Measurements from ENCODE around the gene SLC12A5. TPM values are rescaled to one million over a fixed set of nuclear protein-coding genes. Genes with fewer than 3 reads are reported as not detected.

Gene SLC12A5
- total and polyA plus RNA-seq, 2 donors (not counting 1 experiment from before 2014, with no cell fraction given): 0.32 TPM; not detected in 1

DNA sequence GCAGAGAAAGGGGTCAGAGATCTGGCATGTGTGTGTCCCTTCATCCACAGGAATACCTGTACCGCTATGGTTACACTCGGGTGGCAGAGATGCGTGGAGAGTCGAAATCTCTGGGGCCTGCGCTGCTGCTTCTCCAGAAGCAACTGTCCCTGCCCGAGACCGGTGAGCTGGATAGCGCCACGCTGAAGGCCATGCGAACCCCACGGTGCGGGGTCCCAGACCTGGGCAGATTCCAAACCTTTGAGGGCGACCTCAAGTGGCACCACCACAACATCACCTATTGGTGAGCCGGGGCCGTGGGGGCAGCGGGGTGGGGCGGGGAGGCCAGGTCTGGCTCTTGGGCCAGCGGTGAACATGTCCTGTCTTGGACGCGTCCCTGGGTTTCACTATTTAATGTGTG, 19.2 kb upstream of the SLC12A5 start:
- H3K27ac ChIP-seq (ENCODE audit: low read length in 2 of 2): no peak overlapping the region
- H3K79me2 ChIP-seq (ENCODE audit: control insufficient read depth, insufficient read depth, low read length): no peaks in the 10 kb centered on the region
- H3K9me3 Mint-ChIP-seq (ENCODE audit: insufficient read depth): no peaks in the 10 kb centered on the region
- DNase-seq: peak; percentile 33
- TF ChIP-seq EZH2 (IDR thresholded peaks at IDR 0.05; ENCODE audit: borderline replicate concordance, insufficient read depth, low read depth, low read length, poor library complexity, severe bottlenecking) (no peak), CTCF (IDR thresholded peaks at IDR 0.05) (no peak)
- peak overlapping the region; percentile 39 for H3K27ac Mint-ChIP-seq
- WGBS (ENCODE audit: insufficient coverage): 42% methylated on average over 18 of the region's 20 CpGs
- intact Hi-C loops (cut with micrococcal nuclease): no loop called here
- peak overlapping the region; percentile 68 for H3K4me2 ChIP-seq (replicated peaks; ENCODE audit: low read depth, low read length, poor library complexity, severe bottlenecking)
- peaks cover 0 to 40% (median 0%) of the 10 kb centered on the region in 3 donors for H3K9me3 ChIP-seq (ENCODE audit: control extremely low read depth in 1 of 3, control insufficient read depth in 2 of 3, insufficient read depth in 1 of 3, low read length in 2 of 3)
- CTCF ChIA-PET: no interaction called here
- H3K4me1 Mint-ChIP-seq: peaks cover 78% of the 10 kb centered on the region
- no peaks in the 10 kb centered on the region for H3K36me3 ChIP-seq (replicated peaks in 1 of 2; ENCODE audit: control extremely low read depth in 1 of 2, control insufficient read depth in 1 of 2, extremely low read depth in 1 of 2, insufficient read depth in 2 of 2, low read length in 1 of 2)
- peaks cover 88 to 90% of the 10 kb centered on the region in 2 donors for H3K4me1 ChIP-seq (ENCODE audit: control insufficient read depth in 2 of 2, insufficient read depth in 2 of 2, low read length in 2 of 2)
- H3K4me3 Mint-ChIP-seq: peak overlapping the region; percentile 55
- H3K4me3 ChIP-seq (ENCODE audit: control extremely low read depth in 1 of 5, extremely low read depth in 1 of 5, insufficient read depth in 1 of 5, low read depth in 2 of 5, low read length in 4 of 5): peak overlapping the region in 3 of 5 experiments; percentile 8 to 32 (median 30)
- POLR2A ChIA-PET: no interaction called here
- no peak overlapping the region for H3K9ac ChIP-seq (ENCODE audit: low read length)
- ATAC-seq (ENCODE audit: low read depth): no peak
- peaks cover 0 to 59% (median 31%) of the 10 kb centered on the region in 4 experiments for H3K27me3 ChIP-seq (replicated peaks in 1 of 4; ENCODE audit: control extremely low read depth in 1 of 4, control insufficient read depth in 3 of 4, insufficient read depth in 4 of 4, low read length in 3 of 4)
- H2AFZ ChIP-seq (ENCODE audit: insufficient read depth, low read depth, low read length, poor library complexity, severe bottlenecking): no peak overlapping the region
- no peaks in the 10 kb centered on the region for H4K20me1 ChIP-seq (ENCODE audit: control insufficient read depth, insufficient read depth, low read length, poor library complexity, severe bottlenecking)
- H3K27me3 Mint-ChIP-seq: peaks cover 56% of the 10 kb centered on the region

GRCh38 chr20:46010491-46011391, 18.3 kb upstream of the SLC12A5 start:
- CTCF ChIA-PET: interaction anchor here (4.9 kb wide), 1 partner anchor 40 kb away, joined by 33 read pairs; the partner anchor contains the start of gene ZNF335
- peak overlapping the region; percentile 34 for H3K9ac ChIP-seq (ENCODE audit: low read length)
- POLR2A ChIA-PET: no interaction called here
- H3K4me3 ChIP-seq (ENCODE audit: control extremely low read depth in 1 of 5, extremely low read depth in 1 of 5, insufficient read depth in 1 of 5, low read depth in 2 of 5, low read length in 4 of 5): peak overlapping the region; percentile 8 to 41 (median 21)
- 7% methylated on average over 73 of the region's 74 CpGs for WGBS (ENCODE audit: insufficient coverage)
- Mint-ChIP-seq H3K4me1 (peaks cover 71% of the 10 kb centered on the region), H3K9me3 (ENCODE audit: insufficient read depth) (no peaks in the 10 kb centered on the region), H3K27me3 (peaks cover 62% of the 10 kb centered on the region), H3K4me3 (peak overlapping the region; percentile 80), H3K27ac (peak overlapping the region; percentile 50)
- H3K4me1 ChIP-seq (ENCODE audit: control insufficient read depth in 2 of 2, insufficient read depth in 2 of 2, low read length in 2 of 2): peaks cover 79 to 81% of the 10 kb centered on the region in 2 donors
- no peaks in the 10 kb centered on the region for H3K79me2 ChIP-seq (ENCODE audit: control insufficient read depth, insufficient read depth, low read length)
- H2AFZ ChIP-seq (ENCODE audit: insufficient read depth, low read depth, low read length, poor library complexity, severe bottlenecking): peak overlapping the region; percentile 48
- no peaks in the 10 kb centered on the region for H3K36me3 ChIP-seq (replicated peaks in 1 of 2; ENCODE audit: control extremely low read depth in 1 of 2, control insufficient read depth in 1 of 2, extremely low read depth in 1 of 2, insufficient read depth in 2 of 2, low read length in 1 of 2)
- no peak overlapping the region for H3K27ac ChIP-seq (ENCODE audit: low read length in 2 of 2)
- H3K27me3 ChIP-seq (replicated peaks in 1 of 4; ENCODE audit: control extremely low read depth in 1 of 4, control insufficient read depth in 3 of 4, insufficient read depth in 4 of 4, low read length in 3 of 4): peaks cover 0 to 59% (median 31%) of the 10 kb centered on the region in 4 experiments
- ATAC-seq (ENCODE audit: low read depth) (no peak), DNase-seq (peak; percentile 76)
- H3K4me2 ChIP-seq (replicated peaks; ENCODE audit: low read depth, low read length, poor library complexity, severe bottlenecking): peak overlapping the region; percentile 68
- H3K9me3 ChIP-seq (ENCODE audit: control extremely low read depth in 1 of 3, control insufficient read depth in 2 of 3, insufficient read depth in 1 of 3, low read length in 2 of 3): peaks cover 0 to 40% (median 0%) of the 10 kb centered on the region in 3 donors
- no peaks in the 10 kb centered on the region for H4K20me1 ChIP-seq (ENCODE audit: control insufficient read depth, insufficient read depth, low read length, poor library complexity, severe bottlenecking)
- intact Hi-C loops (cut with micrococcal nuclease): no loop called here
- TF ChIP-seq CTCF (IDR thresholded peaks at IDR 0.05) (no peak), EZH2 (IDR thresholded peaks at IDR 0.05; ENCODE audit: borderline replicate concordance, insufficient read depth, low read depth, low read length, poor library complexity, severe bottlenecking) (peak; percentile 48)
